HG03196 (cell line): ENCODE measurements around the gene WWP2.
"Not testable (repeated sequence)": the region's sequence is repeated elsewhere in the genome, so short reads cannot be mapped to it uniquely, and the experiment has no call there.

Source experiments
- ATAC-seq: cut with Tn5 transposase; IDR thresholded peaks from one replicate; pipeline ENCODE4 v1.9.1; 2021; ENCODE audit not compliant: unreplicated experiment

WWP2 gene

DNA sequence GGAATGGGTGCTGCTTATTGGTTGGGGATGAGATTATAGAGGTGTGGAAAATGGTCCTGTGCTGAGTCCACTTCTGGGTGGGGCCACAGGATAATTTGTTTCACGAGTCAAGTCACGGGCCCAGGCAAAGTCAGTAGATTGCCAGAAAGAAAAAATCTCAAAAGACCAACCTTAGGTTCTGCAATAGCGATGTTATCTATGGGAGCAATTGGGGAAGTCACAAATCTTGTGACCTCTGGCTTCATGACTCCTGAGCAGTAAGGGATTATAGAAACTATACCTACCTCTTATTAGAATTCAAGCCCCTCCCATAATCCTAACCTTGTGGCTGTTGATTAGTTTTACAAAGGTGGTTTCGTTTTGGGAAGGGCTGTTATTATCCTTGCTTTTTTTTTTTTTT lies 31.4 kb downstream of the WWP2 start:
- no peak for ATAC-seq

DNA sequence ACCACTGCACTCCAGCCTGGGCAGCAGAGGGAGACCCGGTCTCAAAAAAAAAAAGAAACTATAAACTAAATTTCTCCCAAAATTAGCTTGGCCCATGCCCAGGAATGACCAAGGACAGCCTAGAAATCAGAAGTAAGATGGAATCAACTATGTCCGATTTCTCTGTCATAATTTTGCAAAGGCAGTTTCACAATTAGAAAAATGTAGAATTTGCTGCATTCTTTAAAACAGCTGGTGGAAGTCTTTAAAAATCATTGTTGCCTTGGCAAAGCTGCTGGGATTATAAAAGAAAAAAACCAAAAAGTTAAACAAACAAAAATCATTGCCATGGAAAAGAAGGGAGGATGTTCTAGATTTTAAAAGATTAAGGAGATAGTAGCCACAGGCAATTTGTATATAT lies 32.4 kb downstream of the WWP2 start:
- ATAC-seq: no peak

DNA sequence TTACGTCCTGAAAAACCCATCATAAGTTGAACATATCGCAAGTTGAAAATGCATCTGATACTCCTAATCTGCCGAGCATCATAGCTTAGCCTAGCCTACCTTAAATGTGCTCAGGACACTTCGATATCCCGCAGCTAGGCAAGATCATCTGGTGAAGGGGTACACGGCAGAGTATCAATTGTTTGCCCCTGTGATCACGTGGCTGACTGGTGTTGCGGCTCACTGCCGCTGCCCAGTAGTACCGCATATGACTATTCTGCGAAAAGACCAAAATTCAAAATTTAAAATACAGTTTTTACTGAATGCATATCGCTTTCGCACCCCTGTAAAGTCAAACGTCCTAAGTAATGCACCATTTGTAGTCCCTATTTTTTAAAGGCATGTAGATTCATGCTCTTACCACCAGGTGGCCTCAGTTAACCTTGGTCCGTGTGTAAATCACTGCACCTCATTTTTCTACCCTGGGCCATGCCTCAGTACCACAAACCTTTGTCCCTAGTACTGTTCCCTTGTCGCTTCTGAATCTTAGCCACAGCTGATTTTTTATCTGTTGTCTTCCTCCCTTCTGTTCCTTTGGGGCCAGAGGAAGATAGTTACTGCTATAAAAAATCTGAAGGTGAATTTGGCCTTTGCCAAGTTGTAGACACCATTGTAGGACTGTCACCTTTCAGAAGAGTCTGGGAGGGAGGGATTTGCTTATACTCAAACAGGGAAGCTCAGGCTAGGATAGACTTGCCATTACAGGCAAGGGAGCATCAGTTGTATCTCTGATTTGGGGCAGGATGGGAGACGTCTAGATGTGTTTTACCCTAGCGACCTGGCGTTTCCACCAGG lies 34.4 kb downstream of the WWP2 start:
- no peak for ATAC-seq

DNA sequence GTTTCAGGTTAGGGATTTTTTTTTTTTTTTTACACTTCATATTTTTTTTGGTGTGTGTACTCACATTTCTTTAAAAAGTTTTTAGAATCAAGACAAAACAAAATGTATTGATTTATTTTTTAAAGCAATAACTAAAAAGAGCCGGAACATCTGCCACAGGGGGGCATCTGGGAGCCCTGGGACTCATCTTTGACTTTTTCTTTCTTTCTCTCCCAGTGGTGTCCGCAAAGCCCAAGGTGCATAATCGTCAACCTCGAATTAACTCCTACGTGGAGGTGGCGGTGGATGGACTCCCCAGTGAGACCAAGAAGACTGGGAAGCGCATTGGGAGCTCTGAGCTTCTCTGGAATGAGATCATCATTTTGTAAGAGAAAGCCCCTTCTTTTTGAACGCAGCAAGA lies 36.3 kb downstream of the WWP2 start:
- no peak for ATAC-seq

DNA sequence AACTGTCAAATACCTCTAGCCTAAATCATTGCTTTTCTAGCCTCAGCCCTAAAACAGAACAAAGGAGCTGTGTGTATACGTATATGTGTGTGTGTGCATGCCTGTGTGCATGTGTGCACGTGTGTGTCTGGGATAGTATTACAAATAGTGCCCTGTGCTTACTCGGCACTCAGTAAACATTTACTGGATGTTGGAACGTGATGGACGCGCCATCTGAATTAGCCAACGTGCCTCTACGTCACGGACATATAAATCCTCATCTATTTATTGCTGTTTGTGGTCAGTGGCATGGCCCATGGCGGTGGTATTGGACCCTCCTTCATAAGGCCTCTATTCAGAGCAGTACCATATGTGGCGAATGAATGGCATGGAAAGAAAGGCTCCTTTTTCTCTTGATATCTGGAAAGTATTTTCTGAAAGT lies 37.5 kb downstream of the WWP2 start:
- ATAC-seq: no peak

DNA sequence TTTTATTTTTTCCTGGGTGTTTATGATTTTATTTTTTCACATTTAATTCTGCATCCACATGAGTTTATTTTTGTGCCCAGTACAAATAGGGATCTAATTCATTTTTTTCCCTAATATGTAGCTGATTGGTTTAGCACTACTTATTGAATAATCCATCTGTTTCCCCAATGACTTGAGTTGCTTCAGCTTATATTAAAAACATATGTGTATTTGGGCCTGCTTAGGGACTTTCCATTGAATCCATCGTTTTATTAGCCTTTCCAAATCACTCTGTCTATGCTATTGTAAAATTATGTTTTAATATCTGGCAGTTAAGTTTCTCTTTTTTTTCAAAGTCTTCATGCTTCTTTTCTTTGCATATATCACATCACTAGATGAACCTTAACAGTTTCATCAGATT lies 42.2 kb downstream of the WWP2 start:
- no peak for ATAC-seq

DNA sequence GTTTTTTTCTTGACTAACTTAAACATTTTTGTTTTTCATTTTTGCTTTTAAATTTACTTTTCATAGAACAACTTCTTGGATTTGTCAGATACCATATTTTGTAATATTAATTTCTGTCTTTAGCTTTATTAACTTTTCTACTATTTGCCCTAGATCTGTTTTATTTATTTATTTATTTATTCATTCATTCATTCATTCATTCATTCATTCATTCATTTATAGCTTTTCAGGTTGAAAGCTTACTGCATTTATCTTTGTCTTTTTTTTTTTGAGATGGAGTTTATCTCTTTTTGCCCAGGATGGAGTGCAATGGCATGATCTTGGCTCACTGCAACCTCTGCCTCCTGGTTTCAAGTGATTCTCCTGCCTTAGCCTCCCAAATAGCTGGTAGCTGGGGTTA lies 44.6 kb downstream of the WWP2 start:
- not testable (repeated sequence) for ATAC-seq

DNA sequence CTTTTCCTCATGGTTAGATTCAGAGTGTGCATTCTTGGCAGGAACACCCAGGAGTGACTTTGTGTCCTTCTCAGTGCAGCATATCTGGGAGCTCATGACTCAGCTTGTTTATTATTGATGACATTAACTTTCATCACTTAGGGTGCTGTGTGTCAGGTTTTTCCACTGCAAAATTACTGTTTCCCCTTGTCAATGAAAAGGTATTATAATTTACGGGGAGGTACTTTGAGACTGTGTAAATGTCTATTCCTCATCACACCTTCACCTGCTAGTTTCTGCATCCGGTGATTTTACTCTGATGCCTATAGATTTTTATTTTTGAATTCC lies 50.5 kb downstream of the WWP2 start:
- ATAC-seq: no peak

DNA sequence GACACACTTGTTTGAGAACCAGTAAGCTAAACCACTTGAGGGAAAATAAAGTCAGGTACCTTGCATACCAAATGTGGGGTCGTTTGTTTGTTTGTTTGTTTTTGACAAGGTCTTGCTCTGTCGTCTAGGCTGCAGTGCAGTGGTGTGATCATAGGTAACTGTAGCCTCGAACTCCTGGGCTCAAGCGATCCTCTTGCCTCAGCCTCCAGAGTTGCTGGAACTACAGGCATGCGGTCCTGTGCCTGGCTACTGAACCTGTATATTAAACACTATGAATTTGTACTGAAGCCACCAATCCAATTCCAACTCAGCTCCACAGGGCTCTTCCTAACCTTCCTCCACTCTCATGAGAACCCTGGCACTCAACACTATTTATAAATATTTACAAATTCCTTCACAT lies 51.9 kb downstream of the WWP2 start:
- ATAC-seq: no peak

DNA sequence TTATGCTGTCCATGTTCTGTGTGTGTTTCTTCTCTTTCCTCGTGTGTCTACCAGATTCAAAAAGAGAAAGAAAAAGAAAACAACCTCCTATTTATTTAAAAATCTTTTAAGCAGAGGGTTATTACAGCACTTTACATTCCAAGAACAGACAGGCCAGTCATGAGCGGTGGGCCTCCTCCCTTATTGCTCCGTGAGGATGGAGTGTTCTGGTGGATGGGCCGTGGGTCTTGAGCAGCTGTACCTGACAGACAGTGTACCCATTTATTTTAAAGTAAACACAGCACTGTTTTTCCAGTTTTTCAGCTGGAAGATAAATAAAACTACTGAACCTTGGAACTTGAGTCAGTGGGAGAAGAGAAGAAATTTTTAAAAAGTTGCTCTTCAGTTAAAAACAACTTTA lies 52.4 kb downstream of the WWP2 start:
- ATAC-seq: no peak

DNA sequence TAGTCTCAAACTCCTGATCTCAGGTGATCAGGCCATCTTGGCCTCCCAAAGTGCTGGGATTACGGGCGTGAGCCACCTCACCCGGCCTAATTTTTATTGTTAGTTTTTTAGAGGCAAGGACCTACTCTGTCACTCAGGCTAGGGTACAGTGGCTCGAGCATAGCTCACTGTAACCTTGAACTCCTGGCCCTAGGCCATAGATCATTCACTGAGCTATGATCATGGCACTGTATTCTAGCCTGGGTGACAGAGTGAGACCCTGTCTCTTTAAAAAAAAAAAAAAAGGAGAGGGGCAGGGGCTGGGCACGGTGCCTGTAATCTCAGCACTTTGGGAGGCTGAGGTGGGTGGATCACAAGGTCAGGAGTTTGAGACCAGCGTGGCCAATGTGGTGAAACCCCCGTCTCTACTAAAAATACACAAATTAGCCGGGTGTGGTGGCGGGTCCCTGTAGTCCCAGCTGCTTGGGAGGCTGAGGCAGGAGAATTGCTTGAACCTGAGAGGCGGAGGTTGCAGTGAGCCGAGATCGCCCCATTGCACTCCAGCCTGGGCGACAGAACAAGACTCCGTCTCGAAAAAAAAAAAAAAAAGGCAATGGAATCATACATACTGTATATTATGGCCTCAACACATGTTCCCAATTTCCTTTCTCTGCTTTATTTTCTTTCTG lies 53.2 kb downstream of the WWP2 start:
- ATAC-seq: not testable (repeated sequence)

DNA sequence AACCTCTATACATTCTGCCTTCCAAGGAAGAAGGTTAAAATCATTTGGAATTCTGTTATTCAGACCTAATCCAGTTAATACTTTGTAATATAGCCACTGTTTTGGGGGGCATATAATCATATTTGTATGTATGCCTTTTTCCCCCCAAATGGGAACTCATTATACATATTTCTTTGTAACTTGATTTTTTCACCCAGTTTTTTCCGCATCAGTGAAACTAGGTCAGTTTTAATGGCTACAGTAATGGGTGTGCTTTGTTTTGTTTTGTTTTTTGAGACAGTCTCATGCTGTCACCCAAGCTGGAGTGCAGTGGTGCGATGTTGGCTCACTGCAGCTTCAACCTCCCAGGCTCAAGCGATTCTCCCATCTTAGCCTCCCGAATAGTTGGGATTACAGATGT lies 54.9 kb downstream of the WWP2 start:
- no peak for ATAC-seq

DNA sequence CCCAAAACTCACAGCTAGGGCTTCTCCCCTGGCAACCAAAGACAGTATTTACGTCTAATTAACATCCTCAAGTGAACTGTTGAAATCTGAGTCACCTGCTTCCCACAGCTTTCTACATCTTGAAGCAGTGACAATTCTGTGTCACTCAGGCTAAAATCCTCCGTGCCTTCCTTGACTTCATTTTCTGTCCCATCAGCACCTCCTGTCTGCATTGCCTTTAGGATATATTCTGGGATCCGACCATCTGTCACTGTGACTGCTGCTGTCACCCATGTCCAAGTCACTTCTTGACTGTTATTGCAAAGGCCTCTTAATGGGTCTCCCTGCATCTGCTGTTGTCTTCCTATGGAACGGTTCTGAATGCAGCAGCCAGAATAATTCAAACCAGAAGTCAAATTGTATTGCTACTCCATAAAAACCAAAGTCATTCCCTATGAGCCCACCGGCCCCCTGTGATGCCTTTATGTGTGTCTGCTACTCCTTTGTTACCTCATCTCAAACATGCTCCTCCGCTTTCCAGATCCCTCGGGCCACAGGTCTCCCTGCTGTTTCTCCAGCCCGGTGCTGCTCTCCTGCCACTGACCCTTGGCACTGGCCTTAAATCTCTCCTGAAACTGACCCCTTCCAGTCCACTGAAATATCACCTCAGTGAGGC lies 56.9 kb downstream of the WWP2 start:
- ATAC-seq: no peak

DNA sequence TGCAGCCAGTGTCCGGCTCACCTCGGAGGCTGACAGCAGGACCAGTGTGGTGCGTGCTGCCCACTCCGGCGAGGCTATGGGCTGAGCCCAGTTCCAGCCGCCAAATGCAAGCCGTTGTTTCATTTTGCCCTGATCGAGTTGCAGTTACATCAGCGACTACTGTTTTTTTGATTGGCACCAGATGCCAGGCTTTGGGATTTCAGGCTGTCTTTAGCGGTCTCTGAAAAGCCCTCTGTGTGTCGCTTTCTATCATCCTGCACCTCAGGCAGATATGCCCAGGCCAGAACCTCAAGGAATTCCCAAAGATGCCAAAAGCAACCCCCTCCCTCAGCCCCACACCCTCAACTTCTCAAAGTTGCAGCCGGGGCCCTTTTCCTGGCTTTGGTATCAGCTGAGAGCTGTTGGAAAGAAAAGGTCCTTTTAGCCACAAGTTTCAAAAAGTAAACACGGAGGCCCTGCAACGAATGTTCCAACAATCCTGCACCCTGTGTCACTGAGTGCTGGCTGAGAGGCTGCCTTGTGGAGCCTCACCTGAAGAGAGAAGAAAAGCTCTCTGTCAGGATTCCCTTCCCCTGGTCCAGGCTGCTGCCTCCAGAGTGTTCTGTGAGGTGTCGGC lies 58.9 kb downstream of the WWP2 start:
- ATAC-seq: no peak

DNA sequence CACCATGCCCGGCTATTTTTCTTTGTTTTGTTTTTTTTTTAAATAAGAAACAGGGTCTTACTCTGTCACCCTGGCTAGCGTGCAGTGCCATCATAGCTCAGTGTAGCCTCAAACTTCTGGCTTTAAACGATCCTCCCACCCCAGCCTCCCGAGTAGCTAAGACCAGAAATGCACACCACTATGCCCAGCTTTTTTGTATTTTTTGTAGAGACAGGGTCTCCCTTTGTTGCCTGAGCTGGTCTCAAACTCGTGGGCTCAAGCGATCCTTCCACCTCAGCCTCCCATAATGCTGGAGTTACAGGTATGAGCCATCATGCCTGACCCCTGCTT lies 59.7 kb downstream of the WWP2 start:
- no peak for ATAC-seq

DNA sequence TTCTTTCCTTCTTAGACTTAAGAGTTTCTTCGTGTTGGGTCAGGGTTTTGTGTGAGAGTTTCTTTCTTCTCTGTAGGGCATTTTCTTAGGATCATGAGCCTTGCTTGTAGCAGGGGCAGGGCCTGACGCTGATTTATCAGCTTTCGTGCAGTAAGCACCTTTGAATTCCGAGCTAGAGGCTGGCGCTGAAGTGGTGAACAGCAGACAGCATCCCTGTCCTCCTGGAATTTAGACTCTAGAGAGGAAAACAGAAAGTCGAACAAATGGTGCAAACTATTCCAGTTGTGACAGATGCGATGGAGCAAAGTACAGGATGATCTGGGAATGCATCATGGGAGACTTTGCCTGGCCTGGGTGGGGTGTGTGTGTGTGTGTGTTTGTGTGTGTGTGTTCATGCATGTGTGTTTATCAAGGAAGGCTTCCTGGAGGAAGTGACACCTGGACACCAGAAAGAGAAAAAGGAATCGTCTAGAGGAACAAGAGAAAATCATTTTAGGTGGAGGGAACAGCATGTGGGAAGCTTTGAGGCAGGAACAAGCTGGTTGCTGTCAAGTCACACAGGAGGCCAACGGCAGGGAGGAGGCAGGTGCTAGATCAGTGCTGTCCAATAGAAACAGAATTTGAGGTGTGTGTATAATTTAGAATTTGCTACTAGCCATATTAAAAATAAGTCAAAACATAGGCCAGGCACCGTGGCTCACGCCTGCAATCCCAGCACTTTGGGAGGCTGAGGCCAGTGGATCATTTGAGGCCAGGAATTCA lies 60.2 kb downstream of the WWP2 start:
- no peak for ATAC-seq

DNA sequence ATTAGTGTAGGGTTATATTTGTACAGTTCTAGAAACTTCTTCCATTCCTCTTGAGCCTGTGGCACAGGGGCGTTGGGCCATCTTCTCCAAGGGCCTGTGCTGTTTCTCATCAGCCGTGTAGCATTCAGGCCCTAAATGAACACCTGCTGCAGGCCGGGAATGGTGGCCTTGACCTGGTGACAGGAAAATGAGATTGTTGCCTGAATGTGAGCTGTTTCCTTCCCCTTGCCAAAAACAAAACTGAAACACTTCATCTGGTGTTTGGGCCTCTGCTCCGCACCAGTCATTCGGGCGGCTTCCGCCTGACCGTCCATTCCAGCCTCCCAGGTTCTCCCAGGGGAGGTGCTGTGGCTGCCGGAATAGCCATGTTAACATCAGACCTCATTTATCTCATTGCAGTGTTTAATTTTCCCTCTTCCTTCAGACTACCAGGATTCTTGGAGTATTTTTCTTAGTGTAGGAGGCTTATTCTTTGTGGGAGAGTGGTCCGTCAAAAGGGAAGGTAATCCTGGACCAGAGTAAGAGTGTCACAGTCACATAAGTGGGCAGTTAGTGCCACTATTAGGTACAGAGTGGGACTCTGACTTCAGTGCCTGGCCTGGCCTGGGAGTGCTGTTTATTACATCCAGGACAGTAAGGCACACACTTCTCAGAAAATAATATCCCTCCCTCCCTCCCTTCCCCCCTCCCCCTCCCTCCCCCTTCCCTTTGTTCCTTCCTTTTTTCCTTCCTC lies 61.9 kb downstream of the WWP2 start:
- ATAC-seq: peak; percentile 85

DNA sequence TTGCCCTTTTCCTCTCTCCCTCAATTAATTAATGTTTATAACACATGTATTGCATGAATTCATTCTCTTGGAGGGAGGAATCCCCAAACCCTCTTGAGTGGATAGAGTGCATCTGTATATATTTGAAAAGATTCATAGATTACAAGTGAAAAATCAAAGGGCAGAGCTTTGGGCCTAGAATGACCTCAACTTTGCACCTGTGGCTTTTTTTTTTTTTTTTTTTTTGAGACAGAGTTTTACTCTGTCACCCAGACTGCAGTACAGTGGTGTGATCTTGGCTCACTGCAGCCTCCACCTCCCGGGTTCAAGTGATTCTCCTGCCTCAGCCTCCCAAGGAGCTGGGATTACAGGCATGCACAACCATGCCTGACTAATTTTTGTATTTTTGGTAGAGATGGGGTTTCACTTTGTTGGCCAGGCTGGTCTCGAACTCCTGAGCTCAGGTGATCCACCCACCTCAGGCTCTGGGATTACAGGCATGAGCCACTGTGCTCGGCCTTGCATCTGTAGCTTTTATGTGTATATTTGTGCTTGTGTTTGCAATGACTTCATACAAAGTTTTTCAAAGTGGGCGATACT lies 62.5 kb downstream of the WWP2 start:
- not testable (repeated sequence) for ATAC-seq

DNA sequence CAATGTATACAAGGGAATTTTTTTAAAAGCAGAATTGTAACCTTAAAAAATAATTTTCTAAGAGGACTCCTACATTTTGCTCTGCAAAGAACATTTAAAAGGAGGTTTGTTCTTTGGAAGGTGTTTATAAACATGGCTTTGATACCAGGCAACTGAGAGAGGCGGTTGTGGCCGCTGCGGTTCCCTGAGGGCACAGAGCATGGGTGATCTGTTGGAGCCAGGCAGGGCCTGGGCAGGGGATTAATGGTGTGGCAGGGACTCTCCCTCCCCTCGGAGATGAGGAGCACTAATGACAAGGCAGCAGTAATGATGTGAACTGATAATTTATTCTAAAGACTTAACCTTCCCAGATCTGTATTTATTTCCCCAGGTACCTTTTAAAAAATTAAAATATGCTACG lies 65.4 kb downstream of the WWP2 start:
- no peak for ATAC-seq

DNA sequence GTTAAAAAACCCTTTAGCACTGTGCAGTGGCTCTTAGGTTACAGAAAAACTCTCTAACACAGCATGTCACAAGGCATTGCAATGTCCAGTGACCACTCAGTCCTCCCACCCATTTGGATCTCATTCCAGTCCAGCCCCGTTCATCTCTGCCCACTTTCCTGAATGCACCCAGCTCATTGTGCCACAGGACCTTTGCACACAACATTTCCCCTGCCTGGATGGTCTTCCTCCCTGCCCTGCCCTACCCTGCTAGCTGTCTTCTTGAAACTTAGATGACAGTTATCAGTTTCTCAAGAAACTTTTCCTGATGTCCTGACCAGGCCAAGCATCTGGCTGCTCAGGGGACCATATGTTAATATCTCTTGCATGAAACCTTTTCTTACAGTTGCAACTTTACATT lies 67.2 kb downstream of the WWP2 start:
- no peak for ATAC-seq
